Stimulated activated CD4-positive, alpha-beta T cell treated with anti-CD3 and anti-CD28 coated beads, Interleukin-1b, Interleukin-23, amount 100 ng/mL, for 1 hour (primary cell): ENCODE data around the gene VAV1.
"Not testable (repeated sequence)": the region's sequence is repeated elsewhere in the genome, so short reads cannot be mapped to it uniquely, and the experiment has no call there.

Experiments used
- DNase-seq, 2 donors: peaks; one replicate each; pipeline ENCODE4 v3.0.0-alpha.2; 2020; ENCODE audit warnings: low read depth in 2 of 2

VAV1 gene

GRCh38 chr19:6813659-6814058 lies 41.2 kb downstream of the VAV1 start:
- DNase-seq = no peak

GRCh38 chr19:6817179-6817578 lies 44.7 kb downstream of the VAV1 start:
- DNase-seq = no peak

- no peak for DNase-seq
These were observed 45.7 kb downstream of the VAV1 start for GRCh38 chr19:6818246-6818645.

GRCh38 chr19:6819323-6819722 lies 46.8 kb downstream of the VAV1 start:
- no peak for DNase-seq

GRCh38 chr19:6820237-6820636 lies 47.7 kb downstream of the VAV1 start:
- no peak for DNase-seq

GRCh38 chr19:6821639-6822310 lies 49.3 kb downstream of the VAV1 start:
- DNase-seq = no peak

- DNase-seq = no peak
These were observed 49.8 kb downstream of the VAV1 start for GRCh38 chr19:6822311-6822670.

- no peak for DNase-seq
These were observed 52.7 kb downstream of the VAV1 start for GRCh38 chr19:6825076-6825774.

- no peak for DNase-seq
These were observed 53.9 kb downstream of the VAV1 start for GRCh38 chr19:6826281-6826920.

- DNase-seq = no peak
These were observed 55.8 kb downstream of the VAV1 start for GRCh38 chr19:6828306-6828697.

GRCh38 chr19:6828698-6829633 lies 56.5 kb downstream of the VAV1 start:
- DNase-seq = no peak

GRCh38 chr19:6829829-6830228 lies 57.3 kb downstream of the VAV1 start:
- not testable (repeated sequence) for DNase-seq

- DNase-seq = not testable (repeated sequence)
These were observed 58.6 kb downstream of the VAV1 start for GRCh38 chr19:6831084-6831483.

- DNase-seq = no peak
These were observed 59.9 kb downstream of the VAV1 start for GRCh38 chr19:6832412-6832811.

- no peak for DNase-seq
These were observed 60.8 kb downstream of the VAV1 start for GRCh38 chr19:6833166-6833790.

- DNase-seq = no peak
These were observed 61.9 kb downstream of the VAV1 start for GRCh38 chr19:6834433-6834832.

- no peak for DNase-seq
These were observed 63.0 kb downstream of the VAV1 start for GRCh38 chr19:6835501-6835900.

GRCh38 chr19:6837525-6837924 lies 65.0 kb downstream of the VAV1 start:
- no peak for DNase-seq

GRCh38 chr19:6838062-6838655 lies 65.7 kb downstream of the VAV1 start:
- no peak for DNase-seq

- DNase-seq = no peak
These were observed 70.5 kb downstream of the VAV1 start for GRCh38 chr19:6842871-6843607.

- no peak for DNase-seq
These were observed 75.3 kb downstream of the VAV1 start for GRCh38 chr19:6847828-6848200.
